HG03064 (cell line): Measurements from ENCODE around the gene NCOA3.
"Not testable (repeated sequence)": the region's sequence is repeated elsewhere in the genome, so short reads cannot be mapped to it uniquely, and the experiment has no call there.

Experiments used
- ATAC-seq: cut with Tn5 transposase; IDR thresholded peaks from one replicate; pipeline ENCODE4 v1.9.1; 2021; ENCODE audit warnings: low read depth; ENCODE audit not compliant: unreplicated experiment

The NCOA3 gene

GRCh38 chr20:47500082-47500481 lies 1.6 kb upstream of the NCOA3 start:
- ATAC-seq, result not testable (repeated sequence)

DNA sequence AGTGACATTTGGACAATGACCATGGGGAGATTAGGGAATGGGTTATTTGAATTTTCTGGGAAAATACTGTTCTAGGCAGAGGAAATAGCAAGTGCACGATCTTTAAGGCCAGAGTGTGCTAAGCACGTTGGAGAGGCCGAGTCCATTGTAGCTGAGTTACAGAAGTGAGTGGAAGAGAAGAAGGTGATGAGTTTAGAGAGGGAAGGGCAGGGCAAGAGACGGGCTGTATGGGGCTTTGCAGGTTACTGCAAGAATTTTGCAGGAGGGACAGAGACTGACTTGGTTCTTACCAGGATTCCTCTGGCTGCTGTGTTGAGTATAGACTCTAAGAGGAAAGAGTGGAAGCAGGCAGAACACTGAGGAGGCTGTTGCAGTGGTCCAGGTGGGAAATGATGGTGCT lies 1.1 kb upstream of the NCOA3 start:
- ATAC-seq, result no peak

GRCh38 chr20:47501116-47501481 lies 588 bp upstream of the NCOA3 start:
- no peak for ATAC-seq

DNA sequence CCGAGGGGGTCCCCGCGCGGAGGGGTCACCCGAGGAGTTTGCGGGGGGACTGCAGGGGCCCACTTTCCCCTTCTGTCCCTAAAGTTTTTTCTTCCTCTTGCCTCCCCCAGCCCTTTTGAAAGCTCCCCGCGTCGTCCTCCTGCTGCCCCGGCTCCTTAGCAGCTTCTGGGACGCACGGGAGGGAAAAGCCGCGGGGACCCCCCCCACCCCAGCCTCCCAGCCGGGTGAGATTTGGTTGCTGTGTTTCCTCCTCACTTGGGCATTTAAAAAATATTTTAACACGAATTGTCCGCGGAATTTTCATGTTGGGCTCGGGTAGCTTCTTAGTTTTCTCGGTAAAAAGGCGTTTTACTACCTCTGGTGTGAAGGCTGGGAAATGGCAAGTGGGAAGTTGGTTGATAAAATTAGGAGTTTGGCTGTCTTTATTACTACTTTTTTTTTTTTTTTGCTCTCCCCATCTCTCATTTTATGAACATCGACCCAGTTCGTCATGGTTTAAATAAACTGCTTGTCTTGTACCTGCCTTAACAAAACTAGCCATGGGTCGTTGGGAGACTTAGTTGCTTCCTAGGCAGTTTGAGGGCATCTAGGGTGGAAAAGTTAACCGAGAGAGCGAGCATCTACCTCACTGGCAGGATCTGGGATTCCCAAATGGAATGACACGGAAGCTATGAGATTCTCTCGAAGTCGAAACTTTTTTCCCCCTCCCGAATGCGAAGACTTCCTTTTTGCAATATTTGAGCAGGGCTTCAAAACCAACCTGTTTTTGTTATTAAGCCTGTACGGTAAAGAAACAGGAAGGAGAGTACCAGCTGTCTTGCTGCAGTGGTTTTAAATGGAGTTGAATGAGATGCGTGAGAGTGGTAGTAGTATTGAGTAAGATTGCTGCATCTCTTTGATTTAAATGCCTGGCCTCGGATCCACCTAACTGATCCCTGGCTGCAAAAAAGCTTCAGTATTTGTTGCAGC lies 868 bp downstream of the NCOA3 start:
- ATAC-seq, result no peak

DNA sequence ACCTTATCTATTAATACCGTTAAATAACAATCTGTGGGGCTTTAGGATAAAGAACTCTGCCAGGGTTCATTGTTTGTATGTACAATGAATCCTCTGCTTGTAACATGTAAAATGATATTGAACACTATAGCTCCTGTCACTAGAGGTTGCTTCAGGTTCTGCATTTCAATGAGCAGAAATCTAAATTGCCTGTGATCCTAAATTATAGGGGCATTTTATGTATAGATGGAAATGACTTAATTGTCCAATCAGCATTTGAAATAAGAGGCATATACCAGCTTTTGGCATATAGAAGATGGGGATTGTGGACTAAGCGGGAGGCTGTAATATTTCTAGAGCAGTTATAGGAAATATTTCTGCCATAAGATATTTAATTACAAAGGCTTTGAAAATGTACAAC lies 2.0 kb downstream of the NCOA3 start:
- no peak for ATAC-seq

DNA sequence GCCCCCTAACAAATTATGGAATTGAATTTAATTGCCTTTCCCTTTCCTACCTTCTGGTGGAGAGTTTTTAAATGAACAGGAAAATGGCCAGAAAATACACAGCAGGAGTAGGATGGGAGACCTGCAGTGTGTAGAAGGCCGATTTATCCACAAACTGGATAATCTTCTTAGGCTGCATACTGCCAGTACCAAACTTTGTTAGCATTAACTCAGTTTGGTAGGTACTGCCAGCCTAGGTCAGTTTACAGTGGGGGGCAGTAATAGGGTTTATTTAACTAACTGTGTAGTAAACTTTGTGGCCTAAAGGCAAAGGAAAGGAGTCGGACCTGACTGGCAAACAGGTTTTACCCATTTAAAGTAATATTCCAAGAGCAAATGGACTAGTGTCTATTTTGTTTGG lies 4.6 kb downstream of the NCOA3 start:
- no peak for ATAC-seq

- ATAC-seq, result no peak
These were observed 5.2 kb downstream of the NCOA3 start for GRCh38 chr20:47506850-47507249.

- not testable (repeated sequence) for ATAC-seq
These were observed 5.7 kb downstream of the NCOA3 start for GRCh38 chr20:47507275-47507981.

DNA sequence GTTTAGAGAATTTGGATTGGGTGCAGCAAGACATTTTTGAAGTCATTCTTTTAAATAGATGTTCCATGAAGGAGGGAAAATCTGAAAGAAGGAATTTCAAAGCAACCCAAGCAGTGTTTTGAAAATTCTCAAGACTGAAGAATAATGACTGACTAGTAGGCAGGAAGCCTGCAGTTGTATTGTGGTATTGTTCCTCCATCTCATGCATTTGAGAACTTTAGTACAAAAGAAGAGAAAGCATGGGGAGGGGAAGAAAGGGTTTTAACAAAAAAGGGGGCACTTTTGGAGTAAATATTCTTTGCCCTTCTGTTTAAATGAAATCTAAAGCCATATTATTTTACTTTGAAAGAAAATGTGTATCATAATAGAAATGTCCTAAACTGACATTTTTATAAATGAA lies 6.6 kb downstream of the NCOA3 start:
- no peak for ATAC-seq

DNA sequence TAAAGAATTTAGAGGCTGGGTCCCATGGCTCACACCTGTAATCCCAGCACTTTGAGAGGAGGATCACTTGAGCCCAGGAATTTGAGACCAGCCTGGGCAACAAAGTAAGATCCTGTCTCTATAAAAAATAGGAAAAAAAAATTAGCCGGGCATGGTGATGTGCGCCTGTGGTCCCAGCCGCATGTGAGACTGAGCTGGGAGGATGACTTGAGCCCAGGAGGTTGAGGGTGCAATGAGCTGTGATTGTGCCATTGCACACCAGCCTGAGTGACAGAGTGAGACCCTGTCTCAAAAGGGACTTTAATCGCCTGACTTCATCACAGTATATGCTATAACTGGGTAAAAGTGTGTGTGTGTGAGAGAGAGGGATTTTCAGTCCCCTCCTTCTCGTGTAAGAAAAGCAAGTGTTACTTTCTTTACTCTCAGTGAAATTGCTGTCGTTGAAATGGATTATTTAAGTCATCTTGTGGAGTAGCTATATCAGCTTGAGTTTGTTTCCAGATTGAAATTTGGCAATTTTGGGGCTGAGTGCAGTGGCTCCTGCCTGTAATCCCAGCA lies 7.5 kb downstream of the NCOA3 start:
- no peak for ATAC-seq

- no peak for ATAC-seq
These were observed 8.0 kb downstream of the NCOA3 start for GRCh38 chr20:47509685-47510084.

GRCh38 chr20:47515843-47516242 lies 14.2 kb downstream of the NCOA3 start:
- ATAC-seq, result no peak

DNA sequence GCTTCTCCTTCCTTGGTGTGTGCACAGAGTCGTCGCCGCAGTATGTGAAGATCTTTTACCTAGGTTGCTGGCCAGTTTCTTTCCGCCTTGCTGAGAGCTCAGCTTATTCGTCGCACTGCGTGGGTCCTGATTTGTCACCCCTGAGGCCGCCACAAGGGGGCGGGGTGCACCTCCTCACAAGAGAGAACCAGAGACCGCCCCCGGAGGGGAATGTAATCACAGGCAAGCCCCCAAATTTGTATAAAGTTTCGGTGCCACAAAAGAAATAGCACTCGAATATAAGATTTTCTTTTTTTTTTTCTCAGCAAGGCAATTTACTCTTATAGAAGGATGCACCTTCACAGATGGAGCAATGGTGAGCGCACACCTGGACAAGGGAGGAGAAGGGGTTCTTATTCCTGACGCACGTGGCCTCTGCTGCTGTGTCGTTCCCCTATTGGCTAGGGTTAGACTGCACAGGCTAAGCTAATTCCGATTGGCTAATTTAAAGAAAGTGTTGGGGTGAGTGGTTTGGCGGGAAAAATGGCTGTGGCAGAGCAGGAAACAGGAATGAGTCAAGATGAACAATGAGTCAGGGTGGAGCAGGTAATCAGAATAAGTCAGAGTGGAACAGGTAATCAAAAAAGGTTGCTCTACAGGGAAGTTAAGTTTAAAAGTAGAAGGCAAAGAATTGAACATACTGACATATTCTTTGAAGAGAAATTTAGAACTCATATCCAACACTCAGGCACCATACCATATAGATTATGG lies 19.5 kb downstream of the NCOA3 start:
- no peak for ATAC-seq

GRCh38 chr20:47524015-47524784 lies 22.5 kb downstream of the NCOA3 start:
- no peak for ATAC-seq

DNA sequence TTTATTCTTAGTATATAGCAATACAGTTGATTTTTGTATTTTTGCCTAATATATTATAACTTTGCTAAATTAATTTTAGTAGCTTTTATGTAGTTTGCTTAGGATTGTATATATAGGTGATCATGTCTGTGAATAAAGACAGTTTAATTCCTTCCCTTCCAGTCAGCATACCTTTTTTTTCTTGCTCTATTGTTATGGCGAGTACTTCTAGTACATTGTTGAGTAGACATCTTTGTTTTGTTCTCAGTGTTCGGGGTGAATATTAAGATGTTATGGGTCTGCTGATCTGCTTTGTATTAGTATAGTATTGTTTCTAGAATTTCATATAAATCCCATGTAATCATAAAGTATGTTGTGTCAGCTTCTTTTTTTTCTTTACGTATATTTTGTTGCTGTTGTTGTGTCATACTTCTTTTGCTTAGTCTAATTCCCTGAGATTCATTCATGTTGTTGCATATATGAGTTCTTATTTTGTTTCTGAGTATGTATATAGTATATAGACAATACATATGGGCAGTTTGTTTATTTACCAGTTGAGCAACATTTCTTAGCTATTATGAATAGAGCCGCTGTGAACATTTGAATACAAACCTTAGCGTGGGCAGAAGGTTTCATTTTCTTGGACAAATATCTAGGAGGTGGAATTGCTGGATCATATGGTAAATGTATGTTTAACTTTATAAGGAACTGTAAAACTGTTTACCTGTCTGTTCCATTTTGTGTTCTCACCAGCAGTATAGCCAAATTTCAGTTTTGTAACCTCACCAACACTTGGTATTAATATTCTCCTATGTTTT lies 25.5 kb downstream of the NCOA3 start:
- no peak for ATAC-seq

GRCh38 chr20:47529840-47530239 lies 28.2 kb downstream of the NCOA3 start:
- no peak for ATAC-seq

- no peak for ATAC-seq
These were observed 29.8 kb downstream of the NCOA3 start for GRCh38 chr20:47531458-47531857.

GRCh38 chr20:47532002-47532401 lies 30.3 kb downstream of the NCOA3 start:
- no peak for ATAC-seq

DNA sequence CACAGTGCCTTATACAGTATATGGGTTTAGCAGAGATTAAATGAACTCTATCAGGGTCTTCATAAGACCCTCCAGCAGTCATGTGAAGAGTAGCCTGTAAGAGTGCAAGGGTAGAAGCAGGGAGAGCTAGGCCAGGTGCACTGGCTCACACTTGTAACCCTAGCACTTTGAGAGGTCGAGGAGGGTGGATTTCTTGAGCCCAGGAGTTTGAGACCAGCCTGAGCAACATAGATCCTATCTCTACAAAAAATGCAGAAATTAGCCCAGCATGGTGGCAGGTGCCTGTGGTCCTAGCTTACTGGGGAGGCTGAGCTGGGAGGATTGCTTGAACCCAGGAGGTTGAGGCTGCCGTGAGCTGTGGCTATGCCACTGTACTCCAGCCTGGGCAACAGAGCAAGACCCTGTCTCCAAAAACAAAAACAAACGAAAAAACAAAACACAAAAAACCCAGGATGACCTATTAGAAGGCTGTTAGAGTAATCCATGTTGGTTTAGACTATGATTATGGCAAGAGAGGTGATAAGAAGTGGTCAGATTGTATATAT lies 31.9 kb downstream of the NCOA3 start:
- no peak for ATAC-seq
